IMR-90 (cell line): Measurements from ENCODE around the gene ZC2HC1B. TPM values are rescaled to one million over a fixed set of nuclear protein-coding genes. Genes with fewer than 3 reads are reported as not detected.

Experiments used
- ATAC-seq: fragments of 200-7000 bp; cut with Tn5 transposase; 2 replicates; pipeline ENCODE4 v1.9.1; 2020; ENCODE audit warnings: low read depth, mild to moderate bottlenecking, moderate library complexity
- BruUV-seq: library from RNA; stranded (reverse); fragments of 400-500 nt; replicated peaks from 2 replicates; lab custom pipeline; 2021; lab: Mats Ljungman, UMichigan
- CTCF ChIA-PET: fragments of 300-600 bp; formaldehyde crosslinking; extraction: SDS; loops from one replicate; lab custom pipeline; 2021; ENCODE audit warnings: antibody characterized with exemption; lab: Yijun Ruan, JAX
- POLR2A ChIA-PET: fragments of 300-600 bp; sonication (Branson Sonifier 250); formaldehyde crosslinking; loops from one replicate; lab custom pipeline; 2022; ENCODE audit warnings: antibody characterized with exemption; ENCODE audit not compliant: unreplicated experiment; lab: Charles Lee
- DNase-seq: peaks from one replicate; pipeline ENCODE4 v3.0.0; 2013
- H2AFZ ChIP-seq: replicated peaks from 2 replicates; pipeline ENCODE3; 2013; ENCODE audit warnings: low read length, mild to moderate bottlenecking; ENCODE audit not compliant: poor library complexity
- H2AK5ac ChIP-seq: 2 replicates; pipeline ENCODE4 v1.6.1; 2013; ENCODE audit warnings: low read depth, low read length, inconsistent platforms
- H2AK9ac ChIP-seq: replicated peaks from 2 replicates; pipeline ENCODE3; 2013; ENCODE audit warnings: mild to moderate bottlenecking, low read depth, low read length, moderate library complexity; ENCODE audit not compliant: poor library complexity
- H2BK120ac ChIP-seq: 2 replicates; pipeline ENCODE4 v1.6.1; 2013; ENCODE audit warnings: low read depth, low read length, inconsistent platforms
- H2BK15ac ChIP-seq: 3 replicates; pipeline ENCODE4 v1.6.1; 2013; ENCODE audit warnings: low read depth, low read length, inconsistent platforms
- H2BK20ac ChIP-seq: 2 replicates; pipeline ENCODE4 v1.6.1; 2013; ENCODE audit warnings: low read depth, mild to moderate bottlenecking, inconsistent platforms, low read length, moderate library complexity
- H2BK5ac ChIP-seq: 2 replicates; pipeline ENCODE4 v1.6.1; 2013; ENCODE audit warnings: mild to moderate bottlenecking, low read depth, low read length, inconsistent platforms; ENCODE audit not compliant: poor library complexity, severe bottlenecking
- H3K14ac ChIP-seq: replicated peaks from 2 replicates; pipeline ENCODE4 v1.6.1; 2013; ENCODE audit warnings: low read depth, low read length, inconsistent platforms
- H3K18ac ChIP-seq: 2 replicates; pipeline ENCODE4 v1.6.1; 2013; ENCODE audit warnings: low read depth, low read length, control low read depth
- H3K23ac ChIP-seq: 2 replicates; pipeline ENCODE4 v1.6.1; 2013; ENCODE audit warnings: low read depth, low read length, inconsistent platforms
- H3K27ac ChIP-seq: 2 replicates; pipeline ENCODE4 v1.5.1; 2013; ENCODE audit warnings: mild to moderate bottlenecking, control low read depth, low read length; ENCODE audit not compliant: insufficient read depth
- H3K27me3 ChIP-seq: 2 replicates; pipeline ENCODE4 v1.6.1; 2013; ENCODE audit warnings: low read length; ENCODE audit not compliant: control insufficient read depth, insufficient read depth
- H3K36me3 ChIP-seq: 2 replicates; pipeline ENCODE4 v1.6.1; 2013; ENCODE audit warnings: low read length, mixed read lengths; ENCODE audit not compliant: control insufficient read depth, insufficient read depth
- H3K4ac ChIP-seq: 2 replicates; pipeline ENCODE4 v1.6.1; 2013; ENCODE audit warnings: low read depth, low read length, inconsistent platforms
- H3K4me1 ChIP-seq: 2 replicates; pipeline ENCODE4 v1.6.1; 2013; ENCODE audit warnings: low read length, mixed read lengths; ENCODE audit not compliant: control insufficient read depth, insufficient read depth
- H3K4me2 ChIP-seq: 2 replicates; pipeline ENCODE4 v1.6.1; 2013; ENCODE audit warnings: low read depth, mild to moderate bottlenecking, control low read depth, low read length, moderate library complexity
- H3K4me3 ChIP-seq: 2 replicates; pipeline ENCODE4 v1.5.1; 2013; ENCODE audit warnings: low read depth, mild to moderate bottlenecking, control low read depth, low read length, moderate library complexity; ENCODE audit not compliant: insufficient read depth
- H3K56ac ChIP-seq: 2 replicates; pipeline ENCODE4 v1.6.1; 2013; ENCODE audit warnings: low read length, inconsistent platforms; ENCODE audit not compliant: insufficient read depth; ENCODE audit errors: extremely low read depth
- H3K79me1 ChIP-seq, 2 experiments: 2 replicates each; pipeline ENCODE4 v1.6.1; 2013; ENCODE audit warnings: low read length in 2 of 2, inconsistent platforms in 1 of 2, low read depth in 1 of 2
- H3K9ac ChIP-seq: 2 replicates; pipeline ENCODE4 v1.6.1; 2013; ENCODE audit warnings: low read depth, low read length, control low read depth
- H3K9me1 ChIP-seq: 2 replicates; pipeline ENCODE4 v1.6.1; 2013; ENCODE audit warnings: low read length, inconsistent platforms; ENCODE audit not compliant: insufficient read depth
- H3K9me3 ChIP-seq: 2 replicates; pipeline ENCODE4 v1.6.1; 2013; ENCODE audit warnings: low read length; ENCODE audit not compliant: control insufficient read depth, insufficient read depth
- H4K20me1 ChIP-seq: 2 replicates; pipeline ENCODE4 v1.6.1; 2013; ENCODE audit warnings: low read length, inconsistent platforms; ENCODE audit not compliant: insufficient read depth
- H4K5ac ChIP-seq: 2 replicates; pipeline ENCODE4 v1.6.1; 2013; ENCODE audit warnings: mild to moderate bottlenecking, low read depth, low read length, control low read depth
- H4K8ac ChIP-seq, 2 experiments: 2 replicates each; pipeline ENCODE4 v1.6.1; 2013; ENCODE audit warnings: low read depth in 2 of 2, low read length in 2 of 2, control low read depth in 1 of 2, inconsistent platforms in 1 of 2
- H4K91ac ChIP-seq: 2 replicates; pipeline ENCODE4 v1.6.1; 2013; ENCODE audit warnings: low read depth, low read length, inconsistent platforms; ENCODE audit not compliant: insufficient read depth
- BHLHE40 ChIP-seq: fragments of 150-350 bp; IDR thresholded peaks from 2 replicates; pipeline ENCODE4 v1.6.1; 2016; ENCODE audit warnings: mild to moderate bottlenecking, low read depth, low read length
- CEBPB ChIP-seq: IDR thresholded peaks from 2 replicates; pipeline ENCODE4 v1.6.1; 2012; ENCODE audit warnings: low read depth, low read length, improper control_type of control experiment
- CHD1 ChIP-seq: IDR thresholded peaks from 2 replicates; pipeline ENCODE4 v1.6.1; 2012; ENCODE audit warnings: low read depth, low read length, improper control_type of control experiment
- ELK1 ChIP-seq: fragments of 150-350 bp; IDR thresholded peaks from 2 replicates; pipeline ENCODE4 v1.6.1; 2016; ENCODE audit warnings: low read depth, mild to moderate bottlenecking, low read length, moderate library complexity, borderline replicate concordance
- MAFK ChIP-seq: IDR thresholded peaks from 2 replicates; pipeline ENCODE4 v1.6.1; 2012; ENCODE audit warnings: low read depth, low read length, improper control_type of control experiment
- MXI1 ChIP-seq: IDR thresholded peaks from 2 replicates; pipeline ENCODE4 v1.6.1; 2012; ENCODE audit warnings: low read depth, mild to moderate bottlenecking, low read length, moderate library complexity, borderline replicate concordance
- NFE2L2 ChIP-seq: fragments of 150-350 bp; IDR thresholded peaks from 2 replicates; pipeline ENCODE4 v1.6.1; 2016; ENCODE audit warnings: low read depth, mild to moderate bottlenecking, low read length
- RAD21 ChIP-seq: IDR thresholded peaks from 2 replicates; pipeline ENCODE4 v1.6.1; 2012; ENCODE audit warnings: low read length, improper control_type of control experiment
- RCOR1 ChIP-seq: IDR thresholded peaks from 2 replicates; pipeline ENCODE4 v1.6.1; 2012; ENCODE audit warnings: mild to moderate bottlenecking, low read length, improper control_type of control experiment; ENCODE audit not compliant: insufficient replicate concordance
- RFX5 ChIP-seq: IDR thresholded peaks from 2 replicates; pipeline ENCODE4 v1.8.0; 2012; ENCODE audit warnings: low read depth, mild to moderate bottlenecking, low read length, moderate library complexity
- SMC3 ChIP-seq: fragments of 150-350 bp; IDR thresholded peaks from 2 replicates; pipeline ENCODE4 v1.6.1; 2016; ENCODE audit warnings: low read depth, mild to moderate bottlenecking, antibody characterized with exemption, low read length, moderate library complexity
- USF2 ChIP-seq: fragments of 150-350 bp; IDR thresholded peaks from 2 replicates; pipeline ENCODE4 v1.6.1; 2017; ENCODE audit warnings: mild to moderate bottlenecking, antibody characterized with exemption, low read length, low read depth
- WGBS, 2 experiments: methylation state at CpG; one replicate each; pipeline versions ENCODE4 v1.1.5 to v1.1.7; 2013; ENCODE audit warnings: missing lambda C conversion rate in 2 of 2; ENCODE audit not compliant: insufficient read length in 1 of 2; ENCODE audit errors: extremely low coverage in 2 of 2; 5-methylcytosine and 5-hydroxymethylcytosine counted together
- dilution Hi-C: fragments of 300-500 bp; cut with HindIII; formaldehyde crosslinking; loops from one replicate; pipeline ENCODE4 v1.14.3; 2018; ENCODE audit warnings: low sequenced_read_pairs; ENCODE audit not compliant: unreplicated experiment
- in situ Hi-C: fragments of 300-500 bp; cut with MboI; formaldehyde crosslinking; loops from 3 replicates; pipeline ENCODE4 v1.14.3; 2019; ENCODE audit warnings: low sequenced_read_pairs, inconsistent platforms, mixed read lengths
- intact Hi-C: fragments of 100-400 bp; cut with micrococcal nuclease; formaldehyde crosslinking; loops from 2 replicates; pipeline ENCODE4 v1.10.0; 2022
- polyA plus RNA-seq, 3 experiments: library from polyadenylated mRNA; depleted of rRNA; stranded (reverse); fragments of >200 nt; gene quantifications; 2 replicates each; pipeline ENCODE4 v1.2.3, GENCODE V29; 2012; ENCODE audit warnings: low replicate concordance in 1 of 3
- total RNA-seq: library from RNA; depleted of rRNA; stranded (reverse); fragments of >200 nt; gene quantifications from 2 replicates; pipeline ENCODE4 v1.2.3, GENCODE V29; 2012

The ZC2HC1B gene
- total and polyA plus RNA-seq, 2 of the 4 experiments (the other 2 are of a cell fraction) = not detected

GRCh38 chr6:143902827-143903226 is 38.6 kb downstream of the ZC2HC1B start (continued):
- TF ChIP-seq RFX5 (no peak), SMC3 (no peak), MAFK (no peak), CEBPB (no peak), RCOR1 (no peak), CHD1 (no peak), BHLHE40 (no peak)

- H3K14ac ChIP-seq = no peak overlapping the region
- H2BK20ac ChIP-seq = no peak overlapping the region
- WGBS, 2 experiments = no CpG with 5 or more reads among the region's 1 CpG
- no peaks in the 10 kb centered on the region; the same call in 1 of the 2 replicates for H3K27me3 ChIP-seq
- H2BK15ac ChIP-seq = no peak overlapping the region
- no peak overlapping the region for H2AK9ac ChIP-seq
- no peak overlapping the region for H3K18ac ChIP-seq
- ChIA-PET CTCF (no interaction called here), POLR2A (no interaction called here)
- H4K8ac ChIP-seq = no peak overlapping the region
- H3K4ac ChIP-seq = no peak overlapping the region
- no peak for ATAC-seq
- no peak overlapping the region for H3K56ac ChIP-seq
- H3K9ac ChIP-seq = no peak overlapping the region
- intact Hi-C loops = no loop called here
- no peak overlapping the region for H4K5ac ChIP-seq
- no peaks in the 10 kb centered on the region for H3K4me1 ChIP-seq
- no peak overlapping the region for H4K91ac ChIP-seq
- H3K9me1 ChIP-seq = no peaks in the 10 kb centered on the region
- no peak overlapping the region for H3K23ac ChIP-seq
- no peaks in the 10 kb centered on the region for H3K36me3 ChIP-seq
- BruUV-seq = no TSS peak
- no peaks in the 10 kb centered on the region for H3K79me1 ChIP-seq
- H3K27ac ChIP-seq = no peak overlapping the region
- no peak overlapping the region for H2AK5ac ChIP-seq
- no peak overlapping the region for H3K4me3 ChIP-seq
- H2BK5ac ChIP-seq = no peak overlapping the region
- no peak for DNase-seq
- dilution Hi-C loops = no loop called here
- TF ChIP-seq USF2 = no peak
- no peak for TF ChIP-seq RAD21
- no peak for TF ChIP-seq MXI1
- TF ChIP-seq CEBPB = no peak
- TF ChIP-seq RCOR1 = no peak
- no peak for TF ChIP-seq ELK1
- no peak for TF ChIP-seq NFE2L2
- TF ChIP-seq MAFK = no peak
- no peak overlapping the region for H3K4me2 ChIP-seq
- peaks cover 5% of the 10 kb centered on the region for H3K9me3 ChIP-seq
- H4K20me1 ChIP-seq = no peaks in the 10 kb centered on the region
- no peak overlapping the region for H2AFZ ChIP-seq
- no peak overlapping the region for H2BK120ac ChIP-seq
- in situ Hi-C loops = no loop called here
Observed at GRCh38 chr6:143911028-143911427, 46.8 kb downstream of the ZC2HC1B start.
